ENCODE data around the gene ISCA2. TPM values are rescaled to one million over a fixed set of nuclear protein-coding genes. Genes with fewer than 3 reads are reported as not detected.

ISCA2 gene, protein sequence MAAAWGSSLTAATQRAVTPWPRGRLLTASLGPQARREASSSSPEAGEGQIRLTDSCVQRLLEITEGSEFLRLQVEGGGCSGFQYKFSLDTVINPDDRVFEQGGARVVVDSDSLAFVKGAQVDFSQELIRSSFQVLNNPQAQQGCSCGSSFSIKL
- total RNA-seq = 14.8 TPM

DNA sequence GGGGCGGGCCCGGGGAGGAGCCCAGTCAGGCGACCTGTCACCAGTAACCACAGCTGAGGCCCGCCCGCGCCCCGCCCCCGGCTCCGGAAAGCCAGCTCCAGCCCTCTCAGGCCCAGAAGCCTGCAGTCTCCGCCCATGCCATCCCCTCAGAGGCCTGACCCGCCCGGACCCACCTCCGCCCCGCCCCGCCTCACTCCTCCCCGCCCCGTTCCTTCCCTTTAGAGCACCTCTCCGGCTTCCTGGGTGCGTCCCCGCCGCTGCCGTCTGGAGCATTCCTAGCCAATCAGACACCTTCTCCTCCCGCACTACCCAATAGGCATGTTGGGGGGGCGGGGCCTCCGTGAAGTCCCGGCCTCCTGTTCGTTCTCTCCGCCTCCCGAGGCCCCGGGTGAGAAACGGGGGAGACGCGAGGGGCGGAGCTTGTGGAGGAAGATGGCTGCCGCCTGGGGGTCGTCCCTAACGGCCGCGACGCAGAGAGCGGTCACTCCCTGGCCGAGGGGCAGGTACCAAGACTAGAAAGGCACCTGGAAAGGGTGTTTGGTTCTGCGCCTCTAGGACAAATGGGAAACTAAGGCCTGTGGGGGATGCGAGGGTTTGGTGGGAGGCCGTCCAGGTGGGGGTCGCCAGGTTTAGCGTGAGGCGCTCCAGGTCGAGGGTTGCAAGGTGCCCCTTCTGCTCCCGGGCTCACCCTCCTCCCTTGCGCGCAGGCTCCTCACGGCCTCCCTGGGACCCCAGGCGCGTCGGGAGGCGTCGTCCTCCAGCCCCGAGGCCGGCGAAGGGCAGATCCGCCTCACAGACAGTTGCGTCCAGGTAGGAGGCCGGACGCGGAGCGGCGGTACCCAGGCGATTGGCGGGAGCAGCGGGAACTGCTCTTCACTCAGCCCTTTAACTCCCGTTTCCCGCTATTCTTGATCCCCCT, at the start of gene ISCA2:
Gene ISCA2, plus strand, starts transcription at position 423 of the 919 bp plus-strand sequence. Its CDS starts 10 bp downstream, at position 433.
- DNase-seq = peak; percentile 100

DNA sequence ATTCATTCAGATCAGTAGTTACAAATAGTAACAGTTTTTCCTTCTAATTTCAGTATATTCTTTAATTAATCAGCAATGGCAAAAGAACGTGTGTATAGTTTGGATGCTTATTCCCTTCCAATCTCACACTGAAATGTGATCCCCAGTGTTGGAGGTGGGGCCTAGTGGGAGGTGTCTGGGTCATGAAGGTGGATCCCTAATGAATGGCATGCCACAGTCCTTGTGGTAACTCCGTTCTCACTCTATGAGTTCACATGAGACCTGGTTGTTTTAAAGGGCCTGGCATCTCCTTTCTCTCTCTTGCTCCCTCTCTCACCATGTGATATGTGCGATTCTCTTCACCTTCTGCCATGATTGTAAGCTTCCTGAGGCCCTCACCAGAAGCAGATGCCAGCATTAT, 48.7 kb upstream of the ISCA2 start:
- DNase-seq = no peak

DNA sequence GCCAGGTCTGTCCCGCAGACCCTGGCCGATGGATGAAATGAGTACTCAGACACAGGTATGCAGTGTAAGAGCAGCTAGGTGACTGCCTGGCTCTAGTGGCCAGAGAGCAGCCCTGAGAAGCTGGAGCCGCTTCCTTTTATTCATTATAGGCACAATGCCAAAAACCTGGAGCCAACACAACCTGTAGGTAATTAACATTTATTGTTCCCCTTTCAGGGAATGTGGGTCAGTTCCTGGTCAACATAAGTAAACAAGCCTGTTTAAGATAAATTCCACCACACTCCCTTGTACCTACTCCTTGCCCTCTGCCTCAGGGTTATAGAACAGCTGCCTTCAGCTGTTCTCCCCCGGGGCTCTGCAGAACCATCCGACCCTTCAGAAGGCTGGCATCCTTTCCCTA, 39.2 kb upstream of the ISCA2 start:
- DNase-seq = peak; percentile 29

DNA sequence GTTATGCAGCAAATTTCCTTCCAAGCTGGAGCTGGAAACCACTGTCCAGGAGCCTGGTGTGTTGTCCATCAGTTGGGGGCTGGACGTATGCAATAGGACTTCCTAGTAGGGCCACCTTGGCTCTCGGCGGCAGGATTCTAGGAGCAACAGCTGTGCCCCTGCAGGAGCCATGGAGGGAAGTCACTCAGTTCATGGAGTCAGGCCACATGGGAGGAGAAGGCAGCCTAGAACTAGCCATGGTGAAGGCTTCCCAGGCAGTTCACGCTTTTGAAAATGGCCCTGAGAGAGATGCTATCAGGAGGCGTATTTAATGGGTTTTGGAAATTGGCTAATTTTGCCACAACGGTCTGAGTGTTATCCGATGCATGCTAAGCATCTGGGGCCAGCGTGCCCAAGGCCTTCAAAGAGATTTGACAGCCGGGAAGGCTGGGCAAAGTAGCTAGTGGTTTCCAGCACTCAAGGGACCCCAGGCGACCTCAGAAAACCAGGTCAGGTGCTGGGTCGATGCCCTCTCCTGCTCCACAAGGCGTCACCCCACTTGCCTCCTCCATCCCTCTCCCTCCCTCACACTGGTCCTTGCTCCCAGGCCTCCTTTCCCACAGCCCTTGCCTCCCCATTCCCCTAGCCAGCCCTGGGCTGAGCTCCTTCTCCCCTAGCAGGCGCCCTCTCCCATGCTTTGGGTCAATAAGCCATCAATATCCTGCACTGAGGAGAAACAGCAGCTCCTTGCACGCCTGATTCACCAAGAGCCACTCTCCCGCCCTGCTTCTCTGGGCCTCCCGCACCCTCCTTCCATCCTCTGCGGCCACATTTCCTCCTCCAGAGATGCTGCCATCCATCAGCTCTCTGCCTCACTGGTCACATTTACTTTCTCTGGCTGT, 36.6 kb upstream of the ISCA2 start:
- no peak for DNase-seq

DNA sequence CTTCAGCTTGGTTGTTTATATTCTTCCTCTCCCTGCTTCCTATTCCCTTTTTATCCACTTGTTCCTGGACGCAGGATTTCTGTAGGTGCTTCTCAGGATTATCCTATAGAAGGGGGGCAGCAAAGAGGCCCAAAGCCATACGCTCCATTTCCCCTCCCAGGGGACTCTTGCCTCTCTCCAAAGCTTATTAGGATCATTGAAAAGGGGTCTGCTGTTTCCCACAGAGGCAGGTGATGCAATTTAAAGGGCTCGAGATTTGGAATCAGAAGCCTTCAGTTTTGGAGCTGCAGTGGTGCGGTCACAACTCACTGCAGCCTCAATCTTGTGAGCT, 36.0 kb upstream of the ISCA2 start:
- DNase-seq = no peak

DNA sequence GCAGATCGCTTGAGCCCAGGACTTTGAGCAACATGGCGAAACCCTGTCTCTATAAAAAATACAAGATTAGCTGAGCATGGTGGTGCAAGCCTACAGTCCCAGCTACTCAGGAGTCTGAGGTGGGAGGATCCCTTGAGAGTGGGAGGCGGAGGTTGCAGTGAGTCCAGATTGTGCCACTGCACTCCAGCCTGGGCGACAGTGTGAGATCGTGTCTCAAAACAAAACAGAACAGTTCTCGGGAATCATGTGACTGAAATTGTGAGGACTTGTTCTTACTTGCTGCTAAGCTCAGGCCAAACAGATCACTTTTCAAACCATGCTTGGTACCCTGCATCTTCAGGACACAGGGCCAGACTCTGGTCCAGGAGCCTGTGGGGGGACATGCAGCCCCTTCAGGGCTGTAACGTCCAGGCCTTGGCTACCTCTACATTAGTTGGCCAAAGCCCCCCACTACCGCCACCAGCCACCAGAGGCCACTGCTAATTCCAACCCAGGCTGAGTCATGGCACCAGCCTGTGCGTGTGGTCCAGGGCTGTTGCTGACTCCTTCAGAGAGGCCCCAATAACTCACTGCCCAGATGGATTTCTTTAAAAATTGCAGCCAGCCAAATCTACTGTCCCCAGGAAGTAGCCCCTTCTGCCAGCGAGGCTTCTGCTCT, 34.1 kb upstream of the ISCA2 start:
- peak; percentile 3 for DNase-seq

DNA sequence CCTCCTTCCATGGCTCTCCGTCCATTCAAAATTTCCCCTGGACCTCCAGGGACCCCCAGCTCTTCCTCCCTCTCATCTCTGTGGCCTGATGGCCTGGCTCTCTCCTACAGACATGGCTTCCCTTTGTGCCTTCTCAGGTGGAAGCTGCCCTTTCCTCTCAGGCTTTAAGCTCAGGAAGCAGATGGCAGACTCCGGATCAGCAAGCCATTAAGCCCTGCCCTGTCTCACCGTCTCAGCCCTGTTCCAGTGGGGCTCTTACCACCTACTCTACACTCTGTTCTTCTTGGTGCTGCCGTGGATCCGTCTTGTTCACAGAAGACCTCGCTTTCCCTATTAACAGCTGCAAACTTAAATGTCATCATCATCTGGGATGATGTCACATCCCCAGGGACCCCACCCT, 33.6 kb upstream of the ISCA2 start:
- no peak for DNase-seq

DNA sequence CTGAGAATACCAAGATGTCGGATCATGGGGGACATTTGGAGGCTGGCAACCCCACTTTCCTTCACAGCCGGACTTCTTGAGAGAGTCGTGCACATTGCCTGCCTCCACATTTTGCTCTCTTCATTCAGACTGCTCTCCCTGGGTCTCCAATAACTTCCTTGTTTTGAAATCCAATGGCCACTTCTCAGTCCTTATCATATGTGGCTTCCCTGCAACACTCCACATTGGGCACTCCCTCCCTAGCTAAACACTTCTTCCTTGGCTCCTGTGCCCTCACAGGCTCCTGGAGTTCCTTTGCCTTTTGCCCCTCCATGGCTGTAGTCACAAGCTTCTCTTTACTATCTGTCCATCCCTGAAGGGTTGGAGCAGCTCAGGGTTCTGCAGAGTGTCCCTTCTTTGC, 30.6 kb upstream of the ISCA2 start:
- no peak for DNase-seq

DNA sequence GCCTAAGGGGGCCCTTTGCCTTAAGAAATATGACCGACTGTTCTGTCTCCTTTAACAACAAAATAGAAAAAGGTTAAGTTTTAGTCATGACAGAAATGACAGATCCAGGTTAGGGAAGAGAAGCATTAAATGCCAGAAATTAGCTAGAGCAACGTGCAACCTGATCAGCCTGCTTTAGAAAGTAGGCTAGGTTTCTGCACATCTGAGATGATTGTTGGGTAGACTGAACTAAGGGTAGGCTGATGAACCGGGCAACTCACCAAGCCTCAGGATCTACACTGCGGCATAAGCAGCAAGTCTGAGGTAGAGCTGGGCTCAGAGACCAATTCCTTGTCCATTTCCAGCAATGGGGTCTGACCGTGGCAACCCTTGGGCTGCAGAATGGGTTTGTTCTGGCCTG, 29.9 kb upstream of the ISCA2 start:
- DNase-seq = no peak

DNA sequence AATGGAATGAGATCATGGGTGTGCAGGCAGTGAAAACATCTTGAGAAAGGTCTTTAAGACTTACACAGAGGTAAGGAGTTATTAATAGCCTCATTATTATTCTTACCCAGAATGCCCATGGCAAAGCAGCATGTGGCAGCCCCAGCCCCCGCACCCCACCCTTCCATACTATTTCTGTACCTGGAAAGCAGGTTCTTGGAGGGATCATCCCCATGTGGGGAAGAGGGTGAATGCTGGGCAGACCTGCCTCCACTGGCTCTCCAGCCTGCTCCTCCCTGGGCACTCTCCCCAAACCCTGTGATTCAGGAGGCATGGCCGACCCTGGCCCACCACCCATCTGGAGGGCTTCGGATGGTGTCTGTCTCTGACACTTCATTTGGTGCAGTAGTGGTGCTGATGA, 28.8 kb upstream of the ISCA2 start:
- no peak for DNase-seq

DNA sequence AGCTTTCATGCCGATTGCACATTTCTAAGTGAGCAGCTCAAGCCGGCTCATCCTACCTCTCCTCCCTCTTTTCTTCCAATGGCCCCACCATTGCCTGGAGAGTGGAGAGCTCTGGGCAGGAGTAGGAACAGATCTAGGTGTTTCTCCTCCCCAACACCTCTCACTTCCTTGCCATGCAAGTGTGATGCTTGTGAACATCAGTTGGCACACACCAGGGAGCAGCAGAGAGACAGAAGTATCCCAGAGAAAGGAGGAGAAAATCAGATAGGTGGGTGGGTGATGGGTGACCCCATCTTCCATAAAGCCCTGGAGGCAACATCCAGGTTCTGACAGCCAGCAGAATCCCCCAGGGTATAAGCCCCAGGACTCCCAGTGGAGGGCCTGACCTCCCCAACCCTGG, 28.2 kb upstream of the ISCA2 start:
- DNase-seq = no peak

DNA sequence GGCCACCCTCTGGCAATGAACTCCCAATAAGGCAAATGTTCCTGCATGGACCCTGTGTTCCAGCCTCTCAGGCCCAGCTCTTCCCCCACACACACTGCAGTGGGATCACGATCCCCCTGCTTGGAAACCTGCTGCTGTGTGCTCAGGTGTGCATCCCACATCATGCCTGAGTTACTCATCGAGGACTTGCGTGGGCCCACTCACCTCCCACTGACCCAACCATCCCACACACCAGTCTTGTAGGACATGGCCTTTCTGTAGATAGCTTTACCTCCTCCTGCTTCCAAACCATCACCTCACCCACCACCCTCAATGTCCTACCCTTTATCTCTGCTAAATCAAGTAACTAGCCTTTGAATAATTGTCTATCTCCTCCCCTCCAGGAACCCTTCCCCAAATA, 25.1 kb upstream of the ISCA2 start:
- no peak for DNase-seq

DNA sequence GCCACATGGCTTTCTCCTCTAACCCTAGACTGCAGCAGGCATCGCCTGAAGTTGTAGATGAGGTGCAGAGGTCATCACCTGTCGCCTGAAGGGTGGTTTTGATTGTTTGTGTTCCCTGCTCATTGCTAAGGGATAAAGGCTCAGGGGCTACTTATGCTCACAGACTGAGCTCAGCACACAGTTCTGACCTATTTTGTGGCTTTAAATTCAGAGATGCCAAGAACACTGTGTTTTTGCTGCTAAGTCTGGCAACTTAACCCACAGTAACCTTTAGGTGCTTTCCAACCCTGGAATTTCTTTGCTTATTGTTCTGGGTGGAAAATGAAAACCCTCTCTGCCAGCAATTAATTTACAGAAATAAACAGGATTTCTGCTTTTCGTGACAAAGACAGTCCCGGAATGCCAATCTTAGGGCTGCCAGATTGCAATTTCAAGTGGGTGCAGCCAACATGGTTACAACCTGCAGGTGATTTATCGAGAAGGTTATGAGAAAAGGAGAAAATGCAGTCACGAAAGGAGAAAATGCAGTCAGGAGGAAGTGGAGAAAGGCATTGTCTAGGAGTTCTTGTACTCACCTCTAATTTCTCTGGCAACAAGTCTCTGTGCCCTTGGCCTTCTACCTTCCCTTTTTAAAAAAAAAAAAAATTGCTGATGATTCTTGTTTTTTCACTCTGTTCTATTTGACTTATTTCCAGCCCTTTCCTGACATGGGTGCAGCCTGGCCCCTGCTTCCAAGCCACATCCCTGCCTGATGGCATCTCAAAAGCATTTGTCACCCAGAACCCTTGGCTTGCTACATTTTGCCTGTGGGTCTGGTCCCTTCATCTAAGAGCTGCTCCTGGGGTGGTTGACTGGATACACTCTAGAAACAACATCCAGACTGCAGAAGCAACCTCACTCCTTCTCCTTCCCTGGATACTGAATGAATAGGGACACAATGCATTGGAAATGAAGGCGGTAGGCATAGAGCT, 23.7 kb upstream of the ISCA2 start:
- DNase-seq = no peak

DNA sequence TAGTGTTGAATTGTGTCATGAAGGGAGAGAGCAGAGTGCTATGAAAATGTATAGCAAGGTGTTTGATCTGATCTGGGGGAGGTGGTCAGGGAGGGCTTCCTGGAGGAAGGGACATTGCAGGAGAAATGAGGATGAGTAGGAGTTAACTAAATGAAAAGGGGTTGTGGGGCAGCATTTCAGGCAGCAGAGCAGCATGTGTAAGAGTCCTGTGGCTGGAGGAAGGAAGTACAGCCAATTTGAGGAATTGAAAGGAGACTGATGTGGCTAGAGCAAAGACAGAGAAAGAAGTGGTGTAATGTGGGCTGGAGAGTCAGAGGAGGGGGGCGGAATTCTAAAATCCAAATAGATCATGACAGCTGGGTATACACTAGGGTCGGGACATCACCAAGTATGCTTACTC, 21.0 kb upstream of the ISCA2 start:
- DNase-seq = no peak

DNA sequence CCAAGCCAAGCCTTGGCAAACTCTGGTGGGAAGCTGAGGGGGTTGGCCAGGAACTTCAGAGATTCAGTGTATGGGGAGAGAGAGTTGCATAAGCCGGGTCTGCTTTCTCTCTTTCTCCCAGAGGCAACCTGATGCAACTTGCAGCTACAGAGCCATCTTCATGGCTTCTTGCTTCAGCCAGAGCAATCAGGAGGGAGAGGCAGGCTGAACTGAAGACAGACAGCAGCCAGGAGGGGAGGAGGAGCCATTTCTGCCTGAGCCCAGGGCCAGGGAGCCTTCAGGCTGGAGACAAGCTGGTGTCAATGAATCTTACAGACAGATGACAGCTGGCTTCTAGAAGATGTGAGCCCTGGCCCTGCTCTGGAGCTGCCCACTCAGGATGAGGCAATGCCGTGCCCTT, 19.2 kb upstream of the ISCA2 start:
- DNase-seq = peak; percentile 31

DNA sequence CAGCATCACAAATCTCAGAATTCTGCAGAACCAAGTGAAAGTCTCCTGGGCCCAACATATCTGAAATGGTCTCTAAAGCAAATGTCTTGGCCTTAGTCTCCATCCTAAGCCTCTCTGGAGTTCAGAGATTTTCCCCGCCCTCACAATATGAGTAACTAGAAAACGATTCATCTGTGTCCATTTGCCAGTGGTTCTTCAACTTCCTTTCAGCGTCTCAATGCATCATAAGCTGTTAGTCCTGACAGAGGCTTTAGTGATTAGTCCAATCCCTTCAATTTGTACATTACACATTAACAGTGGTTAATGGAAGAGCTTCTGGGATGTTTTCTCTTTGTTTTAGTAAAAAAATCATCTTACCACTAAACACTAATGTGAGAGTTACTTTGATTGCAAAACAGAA, 17.9 kb upstream of the ISCA2 start:
- no peak for DNase-seq

DNA sequence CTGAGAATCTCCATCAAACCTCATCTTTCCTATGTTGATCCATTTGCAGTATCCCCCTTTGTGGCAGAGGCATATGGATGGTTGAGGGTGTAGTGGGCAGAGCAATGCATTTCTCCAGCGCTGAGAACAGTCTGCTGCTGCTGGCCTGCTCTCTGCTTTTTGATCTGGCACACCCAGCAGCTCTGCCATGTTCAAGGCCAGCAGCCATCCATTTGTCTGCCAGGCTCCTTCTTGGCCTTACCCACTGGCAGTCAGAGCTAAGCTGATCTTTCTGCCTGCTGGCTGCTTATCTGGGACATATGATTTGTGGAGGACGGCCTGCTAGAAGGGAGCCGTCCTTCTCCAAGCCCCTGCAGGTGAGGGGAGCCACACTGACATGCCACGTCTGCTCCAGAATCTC, 17.5 kb upstream of the ISCA2 start:
- no peak for DNase-seq

DNA sequence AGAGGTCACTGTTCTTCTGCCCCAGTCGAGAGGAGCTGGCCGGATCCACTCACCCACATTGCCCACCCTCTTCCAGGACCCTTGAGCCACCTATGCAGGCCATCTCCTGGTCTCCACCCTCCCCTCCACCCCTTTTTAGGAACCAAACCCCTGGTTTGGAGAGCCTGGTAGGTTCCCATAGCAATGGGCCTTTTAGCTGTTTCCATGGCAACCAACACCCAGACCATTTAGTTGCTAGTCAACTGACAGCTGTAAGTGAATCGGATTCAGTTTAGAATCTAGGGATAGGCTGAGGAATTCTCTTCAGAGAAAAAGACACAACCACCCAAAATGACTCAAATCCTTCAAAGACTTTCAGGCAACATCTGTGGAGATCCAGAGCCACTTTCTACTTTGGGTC, 17.0 kb upstream of the ISCA2 start:
- no peak for DNase-seq

DNA sequence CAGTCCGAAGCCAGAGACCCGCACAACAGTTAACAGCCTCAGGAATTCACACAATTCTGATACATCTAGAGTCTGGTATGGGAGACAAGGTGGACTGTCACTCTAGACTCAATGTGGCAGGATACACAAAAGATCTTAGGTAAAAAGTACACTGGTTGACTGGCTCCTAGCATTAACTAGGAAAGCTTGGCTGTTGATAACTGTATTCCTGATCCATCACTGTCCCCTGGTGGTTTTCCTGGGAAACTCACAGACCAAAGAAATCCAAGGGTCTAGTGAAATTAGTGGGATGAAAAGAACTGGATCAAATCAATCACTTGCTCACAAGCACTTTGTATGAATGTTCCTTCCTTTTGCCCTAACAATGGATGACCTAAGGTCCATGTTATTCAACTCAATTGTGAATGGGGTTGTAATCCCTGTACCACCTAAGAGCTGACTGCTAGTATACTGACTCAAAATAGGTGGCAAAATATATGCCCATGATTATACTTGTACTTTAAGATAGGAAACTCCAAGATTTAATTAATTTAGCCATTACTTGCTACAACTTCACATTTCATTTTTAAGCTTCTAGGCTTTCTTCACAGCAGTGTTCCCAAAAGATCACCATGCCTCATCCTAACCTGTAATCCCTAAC, 14.4 kb upstream of the ISCA2 start:
- peak; percentile 45 for DNase-seq

DNA sequence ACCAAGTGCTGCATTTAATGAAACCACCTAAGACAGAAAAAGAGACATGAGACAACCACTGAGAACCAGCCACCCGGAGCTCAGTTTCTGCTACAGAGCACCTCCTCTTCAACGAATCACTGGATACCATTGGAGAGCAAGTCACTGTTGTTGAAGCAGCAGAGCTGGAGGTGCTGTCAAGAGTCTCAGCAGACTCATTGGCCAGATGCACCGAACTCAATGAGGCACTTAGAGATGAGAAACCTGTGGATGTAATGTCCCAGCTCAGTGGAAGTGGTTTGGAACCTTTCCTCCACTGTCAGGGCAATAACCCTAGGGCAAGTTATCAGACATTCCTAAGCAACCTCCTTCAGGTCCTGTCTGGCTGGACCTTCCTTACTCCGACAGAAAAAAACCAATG, 13.5 kb upstream of the ISCA2 start:
- no peak for DNase-seq

DNA sequence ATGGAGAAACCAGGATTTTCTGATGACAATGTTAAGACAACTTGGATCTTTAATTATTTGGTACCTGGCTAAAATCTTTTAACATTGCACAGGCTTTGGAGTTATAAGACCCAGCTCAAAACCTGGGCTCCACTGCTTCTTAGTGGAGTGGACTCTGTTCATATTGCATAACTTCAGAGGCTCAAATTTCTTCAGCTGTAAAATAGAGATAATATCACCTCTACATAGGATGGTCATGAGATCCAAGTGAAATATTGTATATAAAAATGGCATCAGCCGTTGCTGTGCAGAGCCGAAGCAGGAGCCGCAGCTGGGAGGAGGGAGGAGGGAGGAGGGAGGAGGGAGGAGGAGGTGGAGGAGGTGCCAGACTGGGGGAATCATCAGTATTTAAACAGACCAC, 11.0 kb upstream of the ISCA2 start:
- no peak for DNase-seq

Data from tongue (tissue), 2 donors.